Measurements from ENCODE around the gene RAB3GAP2.
"Not testable (repeated sequence)": the region's sequence is repeated elsewhere in the genome, so short reads cannot be mapped to it uniquely, and the experiment has no call there.

The RAB3GAP2 gene

GRCh38 chr1:220272047-220272840, at the start of gene RAB3GAP2:
RAB3GAP2 (minus strand) TSS chr1:220272453; CDS start chr1:220272337, 116 bp downstream.
- DNase-seq (ENCODE audit: low read depth): peak; percentile 81

- DNase-seq (ENCODE audit: low read depth): no peak
Observed at GRCh38 chr1:220321758-220322157, 49.5 kb upstream of the RAB3GAP2 start.

- DNase-seq (ENCODE audit: low read depth): no peak
Observed at GRCh38 chr1:220320709-220321108, 48.5 kb upstream of the RAB3GAP2 start.

GRCh38 chr1:220318673-220319072, 46.4 kb upstream of the RAB3GAP2 start:
- no peak for DNase-seq (ENCODE audit: low read depth)

- DNase-seq (ENCODE audit: low read depth): no peak
Observed at GRCh38 chr1:220317161-220317560, 44.9 kb upstream of the RAB3GAP2 start.

- DNase-seq (ENCODE audit: low read depth): no peak
Observed at GRCh38 chr1:220316305-220316704, 44.1 kb upstream of the RAB3GAP2 start.

- no peak for DNase-seq (ENCODE audit: low read depth)
Observed at GRCh38 chr1:220315070-220315839, 43.0 kb upstream of the RAB3GAP2 start.

- DNase-seq (ENCODE audit: low read depth): no peak
Observed at GRCh38 chr1:220313576-220313975, 41.3 kb upstream of the RAB3GAP2 start.

- DNase-seq (ENCODE audit: low read depth): not testable (repeated sequence)
Observed at GRCh38 chr1:220310147-220310546, 37.9 kb upstream of the RAB3GAP2 start.

GRCh38 chr1:220307607-220308006, 35.4 kb upstream of the RAB3GAP2 start:
- DNase-seq (ENCODE audit: low read depth): no peak

GRCh38 chr1:220306339-220306738, 34.1 kb upstream of the RAB3GAP2 start:
- DNase-seq (ENCODE audit: low read depth): no peak

- DNase-seq (ENCODE audit: low read depth): no peak
Observed at GRCh38 chr1:220303871-220304270, 31.6 kb upstream of the RAB3GAP2 start.

- no peak for DNase-seq (ENCODE audit: low read depth)
Observed at GRCh38 chr1:220301630-220302029, 29.4 kb upstream of the RAB3GAP2 start.

- peak; percentile 67 for DNase-seq (ENCODE audit: low read depth)
Observed at GRCh38 chr1:220300442-220301121, 28.3 kb upstream of the RAB3GAP2 start.

GRCh38 chr1:220299337-220299736, 27.1 kb upstream of the RAB3GAP2 start:
- DNase-seq (ENCODE audit: low read depth): no peak

- no peak for DNase-seq (ENCODE audit: low read depth)
Observed at GRCh38 chr1:220298470-220299205, 26.4 kb upstream of the RAB3GAP2 start.

- no peak for DNase-seq (ENCODE audit: low read depth)
Observed at GRCh38 chr1:220296981-220297380, 24.7 kb upstream of the RAB3GAP2 start.

GRCh38 chr1:220294846-220295301, 22.6 kb upstream of the RAB3GAP2 start:
- DNase-seq (ENCODE audit: low read depth): no peak

- DNase-seq (ENCODE audit: low read depth): no peak
Observed at GRCh38 chr1:220291580-220291979, 19.3 kb upstream of the RAB3GAP2 start.

- DNase-seq (ENCODE audit: low read depth): no peak
Observed at GRCh38 chr1:220290140-220290761, 18.0 kb upstream of the RAB3GAP2 start.

- no peak for DNase-seq (ENCODE audit: low read depth)
Observed at GRCh38 chr1:220287129-220287528, 14.9 kb upstream of the RAB3GAP2 start.

All from HS-5 (cell line).